Psoas muscle (tissue), 8 donors: ENCODE measurements around the gene SNRPA1. TPM values are rescaled to one million over a fixed set of nuclear protein-coding genes. Genes with fewer than 3 reads are reported as not detected.

ENCODE experiments used
- ATAC-seq, 4 donors: fragments of 200-7000 bp; cut with Tn5 transposase; one replicate each; pipeline ENCODE4 v1.9.1; 2020; ENCODE audit warnings: moderate library complexity in 3 of 4, mild to moderate bottlenecking in 2 of 4
- DNase-seq, 2 donors: peaks; one replicate each; pipeline ENCODE4 v3.0.0-alpha.2; 2020
- H3K27ac ChIP-seq: fragments of 200-600 bp; one replicate; pipeline ENCODE4 v1.8.0; 2022
- H3K27me3 ChIP-seq, 3 donors: fragments of 200-600 bp in 1 of 3; one replicate each; pipeline versions ENCODE4 v1.6.1 to v1.8.0; 2013 to 2022; ENCODE audit warnings: low read length in 2 of 3, mild to moderate bottlenecking in 2 of 3, moderate library complexity in 1 of 3; ENCODE audit not compliant: insufficient read depth in 3 of 3
- H3K36me3 ChIP-seq, 2 donors: fragments of 200-600 bp in 1 of 2; one replicate each; pipeline versions ENCODE4 v1.6.1 to v1.8.0; 2013 to 2022; ENCODE audit warnings: low read depth in 1 of 2, mild to moderate bottlenecking in 1 of 2, moderate library complexity in 1 of 2; ENCODE audit not compliant: insufficient read depth in 1 of 2
- H3K4me1 ChIP-seq: fragments of 200-600 bp; one replicate; pipeline ENCODE4 v1.8.0; 2022
- H3K4me3 ChIP-seq: fragments of 200-600 bp; one replicate; pipeline ENCODE4 v1.8.0; 2022; ENCODE audit warnings: mild to moderate bottlenecking
- H3K9me3 ChIP-seq: fragments of 200-600 bp; one replicate; pipeline ENCODE4 v1.8.0; 2022
- CTCF ChIP-seq: fragments of 200-600 bp; IDR thresholded peaks from one replicate; pipeline ENCODE4 v1.8.0; 2022; ENCODE audit warnings: antibody characterized with exemption
- WGBS, 3 donors: extraction: QIAGEN DNeasy Blood & Tissue Kit; methylation state at CpG; one replicate each; pipeline versions ENCODE4 v1.1.6 to v1.1.7; 2013; 5-methylcytosine and 5-hydroxymethylcytosine counted together
- intact Hi-C, 2 donors: fragments of 100-400 bp; cut with DNase I; formaldehyde crosslinking; loops; one replicate each; pipeline versions ENCODE4 v1.11.0 to v1.14.2; 2022
- polyA plus RNA-seq, 3 donors: library from polyadenylated mRNA; stranded (reverse); fragments of 200-250 nt; gene quantifications; one replicate each; pipeline ENCODE4 v1.2.3, GENCODE V29; 2013
- total RNA-seq, 4 donors: library from RNA; stranded (reverse); fragmentation: NEBNext Ultra II Directional in 2 of 4; extraction: Animal tissue kit (Norgen Biotek cat#: 25700) in 2 of 4; gene quantifications; one replicate each; pipeline versions ENCODE4 v1.2.1 to v1.2.4, GENCODE V29; 2021 to 2023
- donor health status: healthy with polysubstance abuse.
- donor health status: DM: no; HTN: no; CAD: no; lungs with moderate emphysema.
- donor health status: Bipolar disorder and iron deficiency.
- donor health status: healthy.
- donor health status: DM: yes; HTN: yes; CAD: no.
- donor health status: DM: no; HTN: no; CAD: no.
- donor health status: DM: no; HTN: no; CAD: no.
- donor health status: DM: yes; HTN: yes; CAD: no.

The SNRPA1 gene
- total and polyA plus RNA-seq, 7 donors, result 14.8 to 126 (median 35.4) TPM

- Histone ChIP-seq H3K4me1 (no peaks in the 10 kb centered on the region), H3K36me3 (peaks cover 0 to 41% of the 10 kb centered on the region in 2 donors), H3K9me3 (no peaks in the 10 kb centered on the region), H3K4me3 (no peak overlapping the region), H3K27me3 (peaks cover 0 to 1% (median 0%) of the 10 kb centered on the region in 3 donors), H3K27ac (no peak overlapping the region)
- TF ChIP-seq CTCF, result no peak
- whole genome bisulfite sequencing, 3 donors, result 91% methylated on average over 7 of the region's 7 CpGs
- intact Hi-C loops, result no loop called here
- ATAC-seq, result no peak
- DNase-seq, result no peak
Observed at GRCh38 chr15:101310508-101310907, 15.5 kb upstream of the SNRPA1 start.

GRCh38 chr15:101310161-101310480, 15.1 kb upstream of the SNRPA1 start:
- Histone ChIP-seq H3K36me3 (peaks cover 0 to 38% of the 10 kb centered on the region in 2 donors), H3K4me1 (no peaks in the 10 kb centered on the region), H3K9me3 (no peaks in the 10 kb centered on the region), H3K27me3 (peaks cover 0 to 1% (median 0%) of the 10 kb centered on the region in 3 donors), H3K27ac (no peak overlapping the region), H3K4me3 (no peak overlapping the region)
- TF ChIP-seq CTCF, result no peak
- ATAC-seq (no peak), DNase-seq (no peak)
- 88 to 91% (median 89%) methylated on average over 7 of the region's 7 CpGs for WGBS, 3 donors
- intact Hi-C loops, result no loop called here

- Histone ChIP-seq H3K4me3 (no peak overlapping the region), H3K27ac (no peak overlapping the region), H3K4me1 (no peaks in the 10 kb centered on the region), H3K36me3 (peaks cover 0 to 38% of the 10 kb centered on the region in 2 donors), H3K27me3 (peaks cover 0 to 1% (median 0%) of the 10 kb centered on the region in 3 donors), H3K9me3 (no peaks in the 10 kb centered on the region)
- TF ChIP-seq CTCF, result no peak
- ATAC-seq, result no peak
- intact Hi-C loops, result loop anchor here in 1 of 2 donors (10.0 kb wide), 2 partner anchors 55 to 115 kb away; no protein-coding TSS in a partner anchor
- 84 to 89% (median 89%) methylated on average over 25 to 26 of the region's 26 CpGs for WGBS, 3 donors
- DNase-seq, result no peak
Observed at GRCh38 chr15:101309436-101310160, 14.6 kb upstream of the SNRPA1 start.

GRCh38 chr15:101308604-101309435, 13.8 kb upstream of the SNRPA1 start:
- 85 to 90% (median 90%) methylated on average over 20 of the region's 20 CpGs for WGBS, 3 donors
- no peak overlapping the region for H3K4me3 ChIP-seq
- no peaks in the 10 kb centered on the region for H3K9me3 ChIP-seq
- H3K4me1 ChIP-seq, result no peaks in the 10 kb centered on the region
- intact Hi-C loops, result loop anchor here in 1 of 2 donors (10.0 kb wide), 2 partner anchors 56 to 116 kb away; no protein-coding TSS in a partner anchor
- peaks cover 0 to 36% of the 10 kb centered on the region in 2 donors for H3K36me3 ChIP-seq
- ATAC-seq (no peak), DNase-seq (no peak)
- H3K27ac ChIP-seq, result no peak overlapping the region
- peaks cover 0 to 1% (median 0%) of the 10 kb centered on the region in 3 donors for H3K27me3 ChIP-seq
- no peak for TF ChIP-seq CTCF
